ENCODE results near the gene DOCK2.

GRCh38 chr5:169756071-169756765, 119.1 kb downstream of the DOCK2 start:
- TF ChIP-seq CTCF (IDR thresholded peaks at IDR 0.05) = no peak
- TF ChIP-seq POLR2A (IDR thresholded peaks at IDR 0.05) = no peak

All from uterus (tissue), 2 donors.